ENCODE data around the gene VDAC2. TPM values are rescaled to one million over a fixed set of nuclear protein-coding genes. Genes with fewer than 3 reads are reported as not detected.

Gene VDAC2
- total RNA-seq, 1 experiment from 2014 or later = 340 TPM

- BruUV-seq (replicated peaks) = no TSS peak
- CTCF ChIA-PET = no interaction called here
- no peak for ATAC-seq
Observed at GRCh38 chr10:75250934-75251333, 40.3 kb downstream of the VDAC2 start.

DNA sequence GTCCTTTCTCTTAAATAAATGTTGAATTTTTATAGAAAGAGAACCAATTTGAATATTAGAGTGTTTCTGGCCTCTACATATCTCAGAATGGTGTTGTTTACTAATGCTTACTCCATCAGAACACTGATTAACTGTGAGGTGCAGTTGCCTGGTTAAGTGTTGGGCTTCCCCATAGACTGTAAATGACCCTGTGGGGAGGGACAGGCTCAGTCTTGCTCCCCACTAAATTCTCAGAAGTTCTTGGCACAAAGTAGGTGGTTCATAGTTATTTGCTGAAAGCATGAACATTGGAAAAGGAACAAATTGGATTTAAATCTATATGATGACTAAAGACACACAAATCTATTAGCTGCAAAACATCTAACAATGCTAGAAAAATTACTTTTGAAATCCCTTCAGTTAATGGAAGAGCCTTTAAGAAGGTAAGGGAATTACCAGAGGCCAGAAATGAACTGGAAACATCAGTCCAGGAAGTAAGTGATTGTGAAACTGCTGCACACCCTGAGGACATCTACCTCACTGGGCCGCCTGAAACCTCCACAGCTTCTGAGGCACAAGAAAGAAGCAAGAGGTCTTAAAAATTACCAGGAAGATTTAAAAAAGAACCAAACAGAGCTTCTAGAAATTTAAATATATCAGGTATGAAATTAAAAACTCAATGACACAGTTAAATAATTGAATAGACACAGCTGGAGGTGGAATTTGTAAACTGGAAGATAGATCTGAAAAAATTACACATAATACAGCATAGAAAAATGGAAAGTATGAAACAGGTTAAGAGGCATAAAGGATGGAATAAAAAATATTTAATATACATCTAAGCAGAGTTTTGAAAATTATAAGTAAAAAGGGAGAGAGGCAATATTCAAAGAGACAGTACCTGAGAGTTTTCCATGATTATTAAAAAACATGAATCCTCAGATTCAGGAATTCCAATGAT is 43.0 kb downstream of the VDAC2 start:
- Histone ChIP-seq H3K4me3 (ENCODE audit: low read depth in 2 of 2, low read length in 2 of 2) (no peak overlapping the region), H3K27me3 (ENCODE audit: control insufficient read depth, insufficient read depth, low read length) (no peaks in the 10 kb centered on the region), H3K4me1 (ENCODE audit: control insufficient read depth, insufficient read depth, low read length) (no peaks in the 10 kb centered on the region), H3K9me3 (ENCODE audit: control insufficient read depth, insufficient read depth, low read depth, low read length) (peaks cover 7% of the 10 kb centered on the region; the same call in 1 of the 2 replicates), H3K36me3 (ENCODE audit: control insufficient read depth, insufficient read depth, low read length) (no peaks in the 10 kb centered on the region), H3K27ac (ENCODE audit: low read length) (no peak overlapping the region)
- DNase-seq (ENCODE audit: low read depth, low spot score) (no peak), ATAC-seq (no peak)
- ChIA-PET POLR2A (no interaction called here), CTCF (no interaction called here)
- in situ Hi-C loops (cut with HindIII; ENCODE audit: low pct_unique_long_range_greater_than_20kb, low sequenced_read_pairs) (no loop called here), intact Hi-C loops (cut with micrococcal nuclease; ENCODE audit: unreplicated experiment) (no loop called here)
- no TSS peak for BruUV-seq (replicated peaks)
- TF ChIP-seq POLR2AphosphoS5 (IDR thresholded peaks at IDR 0.05; ENCODE audit: low read depth, low read length) (no peak), TCF7L2 (IDR thresholded peaks at IDR 0.05; ENCODE audit: low read depth, low read length) (no peak), SIN3A (IDR thresholded peaks at IDR 0.05; ENCODE audit: borderline replicate concordance, insufficient read depth, low read depth, low read length) (no peak)
- TF ChIP-seq, protein P1, sequence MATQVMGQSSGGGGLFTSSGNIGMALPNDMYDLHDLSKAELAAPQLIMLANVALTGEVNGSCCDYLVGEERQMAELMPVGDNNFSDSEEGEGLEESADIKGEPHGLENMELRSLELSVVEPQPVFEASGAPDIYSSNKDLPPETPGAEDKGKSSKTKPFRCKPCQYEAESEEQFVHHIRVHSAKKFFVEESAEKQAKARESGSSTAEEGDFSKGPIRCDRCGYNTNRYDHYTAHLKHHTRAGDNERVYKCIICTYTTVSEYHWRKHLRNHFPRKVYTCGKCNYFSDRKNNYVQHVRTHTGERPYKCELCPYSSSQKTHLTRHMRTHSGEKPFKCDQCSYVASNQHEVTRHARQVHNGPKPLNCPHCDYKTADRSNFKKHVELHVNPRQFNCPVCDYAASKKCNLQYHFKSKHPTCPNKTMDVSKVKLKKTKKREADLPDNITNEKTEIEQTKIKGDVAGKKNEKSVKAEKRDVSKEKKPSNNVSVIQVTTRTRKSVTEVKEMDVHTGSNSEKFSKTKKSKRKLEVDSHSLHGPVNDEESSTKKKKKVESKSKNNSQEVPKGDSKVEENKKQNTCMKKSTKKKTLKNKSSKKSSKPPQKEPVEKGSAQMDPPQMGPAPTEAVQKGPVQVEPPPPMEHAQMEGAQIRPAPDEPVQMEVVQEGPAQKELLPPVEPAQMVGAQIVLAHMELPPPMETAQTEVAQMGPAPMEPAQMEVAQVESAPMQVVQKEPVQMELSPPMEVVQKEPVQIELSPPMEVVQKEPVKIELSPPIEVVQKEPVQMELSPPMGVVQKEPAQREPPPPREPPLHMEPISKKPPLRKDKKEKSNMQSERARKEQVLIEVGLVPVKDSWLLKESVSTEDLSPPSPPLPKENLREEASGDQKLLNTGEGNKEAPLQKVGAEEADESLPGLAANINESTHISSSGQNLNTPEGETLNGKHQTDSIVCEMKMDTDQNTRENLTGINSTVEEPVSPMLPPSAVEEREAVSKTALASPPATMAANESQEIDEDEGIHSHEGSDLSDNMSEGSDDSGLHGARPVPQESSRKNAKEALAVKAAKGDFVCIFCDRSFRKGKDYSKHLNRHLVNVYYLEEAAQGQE (IDR thresholded peaks at IDR 0.05; ENCODE audit: insufficient read depth in 1 of 2, low read depth in 2 of 2, low read length in 1 of 2) = no peak
- TF ChIP-seq, protein P2, sequence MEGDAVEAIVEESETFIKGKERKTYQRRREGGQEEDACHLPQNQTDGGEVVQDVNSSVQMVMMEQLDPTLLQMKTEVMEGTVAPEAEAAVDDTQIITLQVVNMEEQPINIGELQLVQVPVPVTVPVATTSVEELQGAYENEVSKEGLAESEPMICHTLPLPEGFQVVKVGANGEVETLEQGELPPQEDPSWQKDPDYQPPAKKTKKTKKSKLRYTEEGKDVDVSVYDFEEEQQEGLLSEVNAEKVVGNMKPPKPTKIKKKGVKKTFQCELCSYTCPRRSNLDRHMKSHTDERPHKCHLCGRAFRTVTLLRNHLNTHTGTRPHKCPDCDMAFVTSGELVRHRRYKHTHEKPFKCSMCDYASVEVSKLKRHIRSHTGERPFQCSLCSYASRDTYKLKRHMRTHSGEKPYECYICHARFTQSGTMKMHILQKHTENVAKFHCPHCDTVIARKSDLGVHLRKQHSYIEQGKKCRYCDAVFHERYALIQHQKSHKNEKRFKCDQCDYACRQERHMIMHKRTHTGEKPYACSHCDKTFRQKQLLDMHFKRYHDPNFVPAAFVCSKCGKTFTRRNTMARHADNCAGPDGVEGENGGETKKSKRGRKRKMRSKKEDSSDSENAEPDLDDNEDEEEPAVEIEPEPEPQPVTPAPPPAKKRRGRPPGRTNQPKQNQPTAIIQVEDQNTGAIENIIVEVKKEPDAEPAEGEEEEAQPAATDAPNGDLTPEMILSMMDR (IDR thresholded peaks at IDR 0.05) = no peak

More at GRCh38 chr10:75250934-75251333, 40.3 kb downstream of the VDAC2 start:
- Histone ChIP-seq H3K27me3 (ENCODE audit: control insufficient read depth, insufficient read depth, low read length) (no peaks in the 10 kb centered on the region), H3K4me3 (ENCODE audit: low read depth in 2 of 2, low read length in 2 of 2) (no peak overlapping the region), H3K4me1 (ENCODE audit: control insufficient read depth, insufficient read depth, low read length) (no peaks in the 10 kb centered on the region), H3K36me3 (ENCODE audit: control insufficient read depth, insufficient read depth, low read length) (no peaks in the 10 kb centered on the region), H3K27ac (ENCODE audit: low read length) (no peak overlapping the region), H3K9me3 (ENCODE audit: control insufficient read depth, insufficient read depth, low read depth, low read length) (peaks cover 7% of the 10 kb centered on the region; the same call in 1 of the 2 replicates)
- in situ Hi-C loops (cut with HindIII; ENCODE audit: low pct_unique_long_range_greater_than_20kb, low sequenced_read_pairs) = no loop called here
- DNase-seq (ENCODE audit: low read depth, low spot score) = no peak
- intact Hi-C loops (cut with micrococcal nuclease; ENCODE audit: unreplicated experiment) = no loop called here
- TF ChIP-seq, protein P1 (IDR thresholded peaks at IDR 0.05; ENCODE audit: insufficient read depth in 1 of 2, low read depth in 2 of 2, low read length in 1 of 2) = no peak
- TF ChIP-seq, protein P2 (IDR thresholded peaks at IDR 0.05) = no peak
- no peak for TF ChIP-seq SIN3A (IDR thresholded peaks at IDR 0.05; ENCODE audit: borderline replicate concordance, insufficient read depth, low read depth, low read length)
- no peak for TF ChIP-seq TCF7L2 (IDR thresholded peaks at IDR 0.05; ENCODE audit: low read depth, low read length)
- no peak for TF ChIP-seq POLR2AphosphoS5 (IDR thresholded peaks at IDR 0.05; ENCODE audit: low read depth, low read length)
- POLR2A ChIA-PET = no interaction called here
